NCI-H526 (cell line): ENCODE measurements around the gene OR2T27.
A peak's percentile ranks its signal among the peaks of the same experiment; 100 is the strongest.
"Not testable (repeated sequence)": the region's sequence is repeated elsewhere in the genome, so short reads cannot be mapped to it uniquely, and the experiment has no call there.

Experiments used
- DNase-seq, 2 experiments: peaks; one replicate each; lab custom pipeline; 2025; lab: John Stamatoyannopoulos, UW

OR2T27 gene

GRCh38 chr1:248640906-248641305 is 14.4 kb downstream of the OR2T27 start:
- not testable (repeated sequence) for DNase-seq

GRCh38 chr1:248639652-248640051 is 15.7 kb downstream of the OR2T27 start:
- DNase-seq, result not testable (repeated sequence)

GRCh38 chr1:248636612-248637011 is 18.7 kb downstream of the OR2T27 start:
- DNase-seq, result not testable (repeated sequence)

GRCh38 chr1:248634991-248635390 is 20.3 kb downstream of the OR2T27 start, which contains the start of gene OR2T11:
Gene OR2T11 (minus strand): TSS chr1:248635091. CDS start chr1:248627128, 7,963 bp downstream.
- DNase-seq, result not testable (repeated sequence)

GRCh38 chr1:248631354-248632008 is 23.8 kb downstream of the OR2T27 start:
- no peak for DNase-seq

GRCh38 chr1:248630551-248630950 is 24.8 kb downstream of the OR2T27 start:
- DNase-seq, result no peak

GRCh38 chr1:248627971-248628844 is 27.1 kb downstream of the OR2T27 start:
- DNase-seq, result no peak

GRCh38 chr1:248625971-248626370 is 29.4 kb downstream of the OR2T27 start:
- DNase-seq, result no peak

GRCh38 chr1:248625166-248625565 is 30.2 kb downstream of the OR2T27 start:
- DNase-seq, result no peak

- DNase-seq, result peak in 1 of 2 experiments; percentile 6
These were observed 32.7 kb downstream of the OR2T27 start for GRCh38 chr1:248622570-248623001.

- DNase-seq, result no peak
These were observed 33.6 kb downstream of the OR2T27 start for GRCh38 chr1:248621770-248622169.

- DNase-seq, result peak in 1 of 2 experiments; percentile 15
These were observed 36.5 kb downstream of the OR2T27 start for GRCh38 chr1:248618878-248619277.

GRCh38 chr1:248618119-248618518 is 37.2 kb downstream of the OR2T27 start:
- DNase-seq, result no peak

- no peak for DNase-seq
These were observed 41.6 kb downstream of the OR2T27 start for GRCh38 chr1:248613742-248614141.

GRCh38 chr1:248611883-248612414 is 43.4 kb downstream of the OR2T27 start:
- no peak for DNase-seq

- no peak for DNase-seq
These were observed 45.0 kb downstream of the OR2T27 start for GRCh38 chr1:248610301-248610700.
